GM12878 (cell line): ENCODE data around the gene ASCC1. TPM values are rescaled to one million over a fixed set of nuclear protein-coding genes. Genes with fewer than 3 reads are reported as not detected.

Experiments used
- ATAC-seq: fragments of 200-7000 bp; cut with Tn5 transposase; 3 replicates; pipeline ENCODE4 v1.9.1; 2020; ENCODE audit warnings: mild to moderate bottlenecking, moderate library complexity
- BruUV-seq: library from RNA; stranded (reverse); fragments of 400-500 nt; replicated peaks from 2 replicates; lab custom pipeline; 2021; lab: Mats Ljungman, UMichigan
- CTCF ChIA-PET: fragments of 300-600 bp; sonication (Branson Sonifier 250); formaldehyde crosslinking; extraction: SDS; loops from one replicate; lab custom pipeline; 2021; ENCODE audit warnings: inconsistent platforms; lab: Yijun Ruan, JAX
- POLR2A ChIA-PET: fragments of 350-600 bp; formaldehyde crosslinking; extraction: SDS; loops from one replicate; lab custom pipeline; 2021; ENCODE audit warnings: inconsistent platforms; lab: Charles Lee
- RAD21 ChIA-PET: fragments of 300-600 bp; sonication (Branson Sonifier 250); formaldehyde crosslinking; loops from one replicate; lab custom pipeline; 2023; ENCODE audit warnings: antibody characterized with exemption; ENCODE audit not compliant: unreplicated experiment; lab: Charles Lee
- SMC1A ChIA-PET: fragments of 300-600 bp; sonication (Branson Sonifier 250); formaldehyde crosslinking; loops from one replicate; lab custom pipeline; 2023; ENCODE audit not compliant: unreplicated experiment, uncharacterized antibody; lab: Charles Lee
- DNase-seq: peaks from one replicate; pipeline ENCODE4 v3.0.0-alpha.2; 2011; ENCODE audit warnings: low read depth, low spot score
- FAIRE-seq: peaks from 3 replicates; lab custom pipeline; 2011; peaks lifted over from hg19 to GRCh38; lab: Jason Lieb, UNC
- H2AFZ ChIP-seq: 2 replicates; pipeline ENCODE4 v1.6.0; 2011; ENCODE audit warnings: low read depth, low read length, control low read depth; ENCODE audit not compliant: control insufficient read depth
- H3K27ac ChIP-seq: 2 replicates; pipeline ENCODE4 v1.5.1; 2011; ENCODE audit warnings: control low read depth; ENCODE audit not compliant: control insufficient read depth, insufficient read depth
- H3K27me3 ChIP-seq, 2 experiments: replicated peaks in 1 of 2; 2 replicates each; pipeline versions ENCODE4 v1.6.0 to v1.6.1; 2011; ENCODE audit warnings: low read length in 1 of 2; ENCODE audit not compliant: control insufficient read depth in 2 of 2, insufficient read depth in 2 of 2
- H3K36me3 ChIP-seq, 2 experiments: 2 replicates each; pipeline ENCODE4 v1.5.1; 2011; ENCODE audit warnings: low read length in 1 of 2; ENCODE audit not compliant: control insufficient read depth in 2 of 2, insufficient read depth in 2 of 2
- H3K4me1 ChIP-seq: 2 replicates; pipeline ENCODE4 v1.6.1; 2011; ENCODE audit warnings: mild to moderate bottlenecking, low read length, moderate library complexity, mixed read lengths; ENCODE audit not compliant: control insufficient read depth, insufficient read depth
- H3K4me2 ChIP-seq: 2 replicates; pipeline ENCODE4 v1.6.0; 2011; ENCODE audit warnings: control low read depth; ENCODE audit not compliant: control insufficient read depth, insufficient read depth
- H3K4me3 ChIP-seq: fragments of 200-600 bp; sonication (generic); 2 replicates; pipeline ENCODE4 v1.5.1; 2016
- H3K79me2 ChIP-seq: 2 replicates; pipeline ENCODE4 v1.6.0; 2011; ENCODE audit warnings: low read length; ENCODE audit not compliant: control insufficient read depth, insufficient read depth
- H3K9ac ChIP-seq: 2 replicates; pipeline ENCODE4 v1.8.0; 2011; ENCODE audit warnings: low read length, control low read depth, mixed read lengths; ENCODE audit not compliant: control insufficient read depth, insufficient read depth
- H3K9me3 ChIP-seq: replicated peaks from 3 replicates; pipeline ENCODE4 v1.5.1; 2011; ENCODE audit warnings: mild to moderate bottlenecking, low read length; ENCODE audit not compliant: control insufficient read depth, insufficient read depth
- H4K20me1 ChIP-seq: 2 replicates; pipeline ENCODE4 v1.6.0; 2011; ENCODE audit not compliant: control insufficient read depth, insufficient read depth
- ATF3 ChIP-seq: IDR thresholded peaks from 2 replicates; pipeline ENCODE4 v1.6.1; 2011; ENCODE audit warnings: low read depth, mild to moderate bottlenecking, low read length, moderate library complexity, borderline replicate concordance; ENCODE audit errors: extremely low read depth
- E4F1 ChIP-seq: fragments of 450-650 bp; IDR thresholded peaks from 2 replicates; pipeline ENCODE4 v1.6.1; 2018; ENCODE audit warnings: borderline replicate concordance, mild to moderate bottlenecking; ENCODE audit not compliant: partially characterized antibody
- KAT2A ChIP-seq: conservative IDR thresholded peaks from 2 replicates; pipeline ENCODE4 v1.6.1; 2011; ENCODE audit warnings: low read depth, low read length; ENCODE audit not compliant: control insufficient read depth
- MEF2A ChIP-seq: IDR thresholded peaks from 2 replicates; pipeline ENCODE4 v1.6.1; 2011; ENCODE audit warnings: low read depth, mild to moderate bottlenecking, low read length, moderate library complexity; ENCODE audit not compliant: insufficient read depth
- NBN ChIP-seq: fragments of 450-650 bp; IDR thresholded peaks from 2 replicates; pipeline ENCODE4 v1.6.1; 2016
- SUPT20H ChIP-seq: IDR thresholded peaks from 2 replicates; pipeline ENCODE4 v1.6.1; 2011; ENCODE audit warnings: low read depth, mild to moderate bottlenecking, low read length, moderate library complexity, borderline replicate concordance; ENCODE audit not compliant: control insufficient read depth
- TBL1XR1 ChIP-seq: IDR thresholded peaks from 2 replicates; pipeline ENCODE4 v1.6.1; 2012; ENCODE audit warnings: low read depth, low read length, improper control_type of control experiment
- ZBTB4 ChIP-seq: fragments of 450-650 bp; formaldehyde crosslinking; IDR thresholded peaks from 2 replicates; pipeline ENCODE4 v1.4.0; 2022; ENCODE audit warnings: mild to moderate bottlenecking, moderate library complexity
- WGBS: methylation state at CpG from one replicate; pipeline ENCODE4 v1.1.6; 2016; ENCODE audit warnings: low lambda C conversion rate; ENCODE audit not compliant: insufficient replicate concordance, insufficient coverage; ENCODE audit errors: missing lambda C conversion rate; 5-methylcytosine and 5-hydroxymethylcytosine counted together
- in situ Hi-C: fragments of 300-500 bp; cut with MboI; formaldehyde crosslinking; loops from 9 replicates; pipeline ENCODE4 v1.14.3; 2018; ENCODE audit warnings: mixed read lengths
- intact Hi-C: fragments of 100-400 bp; cut with micrococcal nuclease; formaldehyde crosslinking; loops from one replicate; pipeline ENCODE4 v1.14.2; 2022; ENCODE audit not compliant: unreplicated experiment
- polyA plus RNA-seq, 11 experiments: library from polyadenylated mRNA; depleted of rRNA in 4 of 11; unstranded in 6 of 11; stranded (reverse) in 5 of 11; fragments of >200 nt; fragmentation: Nextera tagmentation in 4 of 11; fragmentation: Illumina TruSeq in 1 of 11; extraction: Ambion mirVana in 4 of 11; extraction: Trizol in 1 of 11; gene quantifications; 1 replicate in 1 of 11; 2 replicates in 10 of 11; pipeline versions ENCODE4 v1.2.1 to v1.2.3, GENCODE V29; 2011 to 2016; ENCODE audit warnings: inconsistent platforms in 2 of 11, missing spikeins in 2 of 11, low read depth in 1 of 11
- total RNA-seq, 4 experiments: library from RNA; depleted of rRNA in 3 of 4; stranded (reverse); fragments of >200 nt in 3 of 4; fragmentation: Illumina TruSeq in 1 of 4; extraction: Trizol in 1 of 4; gene quantifications; 2 replicates each; pipeline versions ENCODE4 v1.2.1 to v1.2.3, GENCODE V29; 2013 to 2021

The ASCC1 gene
- total and polyA plus RNA-seq, 10 of the 15 experiments (the other 5 are each of a cell fraction or from before 2014, with no cell fraction given), result 23.3 to 80.6 (median 42.8) TPM

- CTCF ChIA-PET, result interaction anchor here (2.5 kb wide), 1 partner anchor 29 kb away, joined by 16 read pairs; no protein-coding TSS in a partner anchor
- FAIRE-seq (no peak), ATAC-seq (no peak), DNase-seq (no peak)
- H2AFZ ChIP-seq, result no peak overlapping the region
- no peaks in the 10 kb centered on the region for H3K9me3 ChIP-seq
- RAD21 ChIA-PET, result interaction anchor here (0.8 to 1.7 kb wide), 2 partner anchors 18 to 29 kb away, joined by 5 to 8 read pairs; no protein-coding TSS in a partner anchor
- no peak overlapping the region for H3K4me3 ChIP-seq
- no peaks in the 10 kb centered on the region for H3K79me2 ChIP-seq
- H4K20me1 ChIP-seq, result no peaks in the 10 kb centered on the region
- H3K9ac ChIP-seq, result no peak overlapping the region
- no peak overlapping the region for H3K27ac ChIP-seq
- in situ Hi-C loops (no loop called here), intact Hi-C loops (no loop called here)
- no peak for TF ChIP-seq TBL1XR1
- no peaks in the 10 kb centered on the region for H3K36me3 ChIP-seq
- H3K4me1 ChIP-seq, result peaks cover 21% of the 10 kb centered on the region
- H3K4me2 ChIP-seq, result no peak overlapping the region
- BruUV-seq, result no TSS peak
- POLR2A ChIA-PET, result interaction anchor here (0.6 kb wide), 1 partner anchor 15 kb away, joined by 3 read pairs; no protein-coding TSS in a partner anchor
- 76% methylated on average over 19 of the region's 20 CpGs for WGBS
- SMC1A ChIA-PET, result interaction anchor here (0.6 kb wide), 1 partner anchor 17 kb away, joined by 3 read pairs; no protein-coding TSS in a partner anchor
- H3K27me3 ChIP-seq, result no peaks in the 10 kb centered on the region
Measured at GRCh38 chr10:72077275-72077990, 138.6 kb downstream of the ASCC1 start.

GRCh38 chr10:72076756-72077155 lies 139.3 kb downstream of the ASCC1 start:
- H4K20me1 ChIP-seq, result no peaks in the 10 kb centered on the region
- no peak overlapping the region for H3K4me2 ChIP-seq
- in situ Hi-C loops, result no loop called here
- BruUV-seq, result no TSS peak
- no peaks in the 10 kb centered on the region for H3K9me3 ChIP-seq
- RAD21 ChIA-PET, result interaction anchor here (0.8 to 1.7 kb wide), 4 partner anchors 17 to 147 kb away, joined by 3 to 8 read pairs (median 4); no protein-coding TSS in a partner anchor
- no peaks in the 10 kb centered on the region for H3K27me3 ChIP-seq
- WGBS, result 12% methylated on average over 5 of the region's 5 CpGs
- ATAC-seq (no peak), FAIRE-seq (no peak), DNase-seq (no peak)
- CTCF ChIA-PET, result interaction anchor here (1.6 to 2.5 kb wide), 2 partner anchors 19 to 28 kb away, joined by 4 to 16 read pairs; no protein-coding TSS in a partner anchor
- H3K79me2 ChIP-seq, result no peaks in the 10 kb centered on the region
- H3K27ac ChIP-seq, result no peak overlapping the region
- POLR2A ChIA-PET, result interaction anchor here (0.6 kb wide), 1 partner anchor 14 kb away, joined by 3 read pairs; no protein-coding TSS in a partner anchor
- SMC1A ChIA-PET, result interaction anchor here (0.6 to 0.8 kb wide), 2 partner anchors 18 to 760 kb away, joined by 3 read pairs; no protein-coding TSS in a partner anchor
- no peak overlapping the region for H2AFZ ChIP-seq
- H3K9ac ChIP-seq, result no peak overlapping the region
- H3K4me1 ChIP-seq, result peaks cover 21% of the 10 kb centered on the region
- intact Hi-C loops, result no loop called here
- H3K36me3 ChIP-seq, result no peaks in the 10 kb centered on the region
- H3K4me3 ChIP-seq, result no peak overlapping the region
- TF ChIP-seq MEF2A (no peak), E4F1 (no peak), NBN (no peak), ZBTB4 (no peak), KAT2A (no peak), ATF3 (no peak), SUPT20H (no peak)
